Measurements from ENCODE around the gene RIMS4.

GRCh38 chr20:44840826-44841225 lies 30.5 kb upstream of the RIMS4 start:
- TF ChIP-seq CTCF (IDR thresholded peaks at IDR 0.05) (no peak), SIN3A (IDR thresholded peaks at IDR 0.05; ENCODE audit: borderline replicate concordance, insufficient read depth, low read depth, low read length) (no peak), POLR2AphosphoS5 (IDR thresholded peaks at IDR 0.05; ENCODE audit: low read depth, low read length) (no peak), REST (IDR thresholded peaks at IDR 0.05; ENCODE audit: insufficient read depth in 1 of 2, low read depth in 2 of 2, low read length in 1 of 2) (no peak), TCF7L2 (IDR thresholded peaks at IDR 0.05; ENCODE audit: low read depth, low read length) (no peak)
